CD4-positive, alpha-beta T cell treated with Interleukin-10 for 1 hour (primary cell): ENCODE measurements around the gene MVK.
A peak's percentile ranks its signal among the peaks of the same experiment; 100 is the strongest.

Experiments
- DNase-seq: peaks from one replicate; pipeline ENCODE4 v3.0.0-alpha.2; 2020

The MVK gene

GRCh38 chr12:109573029-109573913 is at the start of gene MVK, which contains the start of gene MMAB:
TSS of gene MVK (plus strand) at chr12:109573794. CDS start at chr12:109574823, 1,029 bp downstream.
TSS of gene MMAB (minus strand) at chr12:109573504. CDS start at chr12:109573480, 24 bp downstream.
- DNase-seq: peak; percentile 100

GRCh38 chr12:109524466-109525278 is 48.9 kb upstream of the MVK start:
- no peak for DNase-seq

DNA sequence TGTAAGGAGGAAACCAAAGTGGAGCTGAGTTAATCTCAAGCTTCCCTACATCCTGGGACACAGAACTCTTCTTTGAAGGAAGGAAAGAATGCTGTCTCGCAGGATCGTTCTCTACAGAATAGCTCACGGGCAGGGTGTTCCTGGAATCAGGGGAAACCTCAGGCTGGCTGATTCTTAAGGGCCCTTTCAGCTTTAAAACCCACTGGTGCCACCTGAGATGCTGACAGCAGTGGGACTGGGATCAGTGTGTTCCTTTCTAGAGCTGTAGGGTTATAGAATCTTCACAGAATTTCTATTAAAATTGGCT is 48.4 kb upstream of the MVK start:
- DNase-seq: no peak

DNA sequence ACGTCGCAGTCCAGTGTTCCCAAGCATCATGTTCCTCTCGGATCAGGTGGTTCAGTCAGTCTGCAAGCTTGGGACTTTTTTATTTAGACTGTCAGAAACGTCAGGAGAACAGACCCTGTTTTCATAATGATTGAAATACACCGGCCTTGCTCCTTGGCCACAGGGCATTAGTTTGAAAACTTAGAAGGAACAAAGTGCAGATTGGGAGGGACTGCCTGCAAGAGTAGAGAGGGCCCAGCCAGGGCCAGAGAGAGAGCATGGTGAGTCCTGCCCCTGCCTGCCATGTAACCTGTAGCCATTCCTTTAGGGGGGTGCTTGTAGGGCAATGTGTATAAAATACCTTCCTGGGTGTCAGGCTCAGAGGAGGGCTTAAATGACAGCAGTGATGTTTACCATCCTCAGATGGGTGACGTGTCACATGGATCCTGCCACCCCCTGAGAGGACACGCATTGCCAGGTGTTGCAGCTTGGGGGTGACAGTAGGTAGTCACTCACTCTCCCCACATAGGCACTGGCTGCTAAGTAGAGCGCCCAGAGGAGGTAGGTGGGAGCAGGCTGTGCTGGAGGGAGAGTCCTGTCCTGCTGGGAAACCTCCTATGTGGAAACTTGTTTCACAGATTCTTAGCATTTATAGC is 46.0 kb upstream of the MVK start:
- no peak for DNase-seq

- no peak for DNase-seq
Measured at GRCh38 chr12:109529691-109530640, 43.6 kb upstream of the MVK start.

DNA sequence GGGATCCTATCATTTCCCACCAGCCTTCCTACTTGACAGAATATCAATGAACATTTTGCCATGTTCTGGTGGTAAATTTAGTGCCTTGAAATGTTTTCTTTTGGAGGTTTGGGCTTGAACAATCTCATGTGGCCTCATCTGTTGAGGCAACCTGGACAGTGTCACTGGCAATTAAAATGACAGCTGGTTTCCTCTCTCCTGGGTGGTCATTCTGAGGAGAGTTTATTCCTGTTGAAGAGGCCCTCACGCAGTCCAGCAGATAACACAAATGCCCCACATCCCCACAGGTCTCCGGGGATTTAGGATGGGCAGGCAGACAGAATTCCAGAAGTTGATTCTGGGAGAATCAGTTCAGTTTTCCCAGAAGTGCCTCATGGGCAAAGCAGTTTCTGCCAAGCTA is 42.2 kb upstream of the MVK start:
- no peak for DNase-seq

DNA sequence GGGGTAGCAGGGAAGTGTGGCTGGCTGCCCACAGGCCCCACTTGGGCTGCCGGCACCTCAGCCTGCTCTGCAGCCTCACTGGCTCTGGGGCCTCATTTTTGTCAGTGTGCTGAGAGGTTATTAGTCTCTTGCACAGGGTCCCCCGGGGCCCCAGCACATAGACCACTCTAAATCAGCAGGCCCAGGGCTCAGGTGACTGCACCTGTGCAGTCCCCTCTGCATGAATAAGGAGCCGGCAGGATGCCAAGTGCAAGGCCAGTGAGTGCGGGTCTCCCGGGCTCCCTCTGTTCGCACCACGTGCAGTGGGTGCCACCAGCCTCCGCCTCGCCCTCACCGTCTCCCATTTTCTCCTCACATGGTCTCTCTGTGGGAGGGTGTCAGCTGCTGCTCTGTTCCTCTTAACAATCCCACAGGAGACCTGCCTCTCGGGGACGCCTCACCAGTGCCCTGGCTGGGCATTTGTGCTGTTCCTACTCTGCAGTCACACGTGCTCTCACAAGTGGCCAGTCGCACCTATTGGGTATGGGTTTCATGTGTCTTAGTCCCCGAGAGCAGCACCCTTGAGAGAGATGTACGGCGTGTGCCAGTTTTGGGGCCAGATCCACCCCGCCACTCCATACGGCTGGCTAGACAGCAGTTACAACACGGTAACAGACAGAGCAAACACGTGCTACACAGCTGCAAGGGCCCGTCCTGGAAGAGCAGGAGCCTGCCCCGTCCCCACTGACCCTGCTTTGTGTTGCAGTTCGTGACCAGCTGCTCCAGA is 40.7 kb upstream of the MVK start:
- DNase-seq: no peak

- DNase-seq: no peak
Measured at GRCh38 chr12:109533487-109533740, 40.2 kb upstream of the MVK start.

- DNase-seq: no peak
Measured at GRCh38 chr12:109534456-109534855, 39.1 kb upstream of the MVK start.

DNA sequence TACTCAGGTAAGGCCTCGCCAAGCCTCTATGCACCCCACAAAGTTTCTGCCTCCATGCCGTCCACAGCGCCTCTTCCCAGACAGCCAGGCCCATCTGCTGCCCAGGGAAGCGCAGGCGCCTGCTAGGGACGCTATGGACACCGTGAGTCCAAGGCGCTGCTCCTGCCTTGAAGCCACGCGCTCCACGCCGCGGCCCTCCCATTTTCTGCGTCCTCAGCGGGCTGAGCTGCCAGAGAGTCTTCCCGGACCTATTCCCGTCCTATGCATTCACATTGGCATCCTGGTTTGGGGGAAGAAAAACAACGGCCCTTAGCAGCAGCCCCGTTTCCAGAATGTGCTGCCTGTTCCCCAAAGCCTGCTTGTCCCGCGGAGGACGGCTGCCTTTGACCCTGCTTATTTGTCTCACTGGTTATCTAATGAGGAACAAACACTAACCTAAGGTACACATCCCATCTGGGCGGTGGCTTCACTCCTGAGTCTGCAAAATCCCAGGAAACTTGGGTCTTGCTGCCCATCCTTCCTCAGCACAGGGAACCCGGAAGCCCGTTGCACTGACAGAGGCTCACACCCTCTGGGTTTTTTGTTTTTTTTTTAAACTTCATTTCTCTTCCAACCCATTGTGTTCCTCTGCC is 38.2 kb upstream of the MVK start:
- DNase-seq: no peak

DNA sequence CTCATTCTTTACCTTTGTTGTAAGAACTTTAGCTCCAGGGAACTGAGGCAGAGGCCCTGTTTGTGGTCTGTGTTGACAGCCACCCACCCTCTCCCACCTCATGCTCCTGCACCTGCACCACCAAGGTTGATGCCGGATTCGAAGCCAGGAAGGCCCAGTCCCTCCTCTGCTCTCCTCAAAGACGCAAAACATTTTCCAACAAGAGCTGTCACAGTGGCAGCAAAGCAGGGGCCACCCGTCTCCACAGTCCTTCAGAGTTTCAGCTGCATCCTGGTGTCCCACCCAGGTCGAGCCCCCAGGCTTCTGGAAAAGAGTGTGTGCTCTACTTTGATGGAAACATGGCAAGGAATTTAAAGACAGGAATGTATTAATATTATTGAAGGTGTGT is 37.7 kb upstream of the MVK start:
- no peak for DNase-seq

DNA sequence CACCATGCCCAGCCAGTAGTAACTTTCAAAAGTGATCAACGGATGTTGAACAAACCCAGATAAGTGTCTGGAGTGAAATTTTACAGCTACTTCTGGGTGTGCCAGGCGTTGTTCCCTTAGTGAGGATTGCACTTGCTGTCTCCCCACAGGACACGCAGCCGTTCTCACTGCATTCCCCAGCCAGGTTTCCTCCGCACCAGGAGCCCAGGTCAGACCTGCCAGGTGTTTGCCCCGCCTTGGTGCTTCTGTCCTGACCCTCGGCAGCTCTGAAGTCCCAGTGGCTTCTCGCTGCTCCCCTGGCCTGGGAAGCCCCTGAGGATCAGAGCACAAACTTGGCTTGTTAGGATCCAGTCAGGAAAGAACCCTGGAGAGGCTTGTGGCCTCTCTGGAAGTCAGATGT is 36.5 kb upstream of the MVK start:
- DNase-seq: no peak

GRCh38 chr12:109538191-109538863 is 35.3 kb upstream of the MVK start:
- no peak for DNase-seq

DNA sequence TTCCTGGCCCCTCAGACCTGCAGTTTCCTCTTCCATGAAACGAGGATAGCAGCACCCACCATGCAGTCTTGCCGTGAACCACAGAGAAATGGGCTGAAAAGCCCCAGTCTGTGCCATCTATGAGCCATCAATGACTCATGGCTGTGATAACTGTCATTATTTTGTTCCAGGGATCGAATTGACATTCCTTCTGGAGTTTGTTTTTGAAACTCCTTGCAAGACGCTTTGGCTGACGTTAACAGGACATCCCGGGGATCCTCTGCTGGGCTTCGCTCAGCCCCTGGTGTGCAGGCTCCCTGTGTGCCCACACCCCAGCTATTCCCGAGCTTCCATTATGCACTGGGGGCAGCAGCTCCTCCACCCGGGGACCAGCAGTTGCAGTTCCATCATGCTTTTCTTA is 34.1 kb upstream of the MVK start:
- no peak for DNase-seq

- DNase-seq: no peak
Measured at GRCh38 chr12:109540526-109541412, 32.8 kb upstream of the MVK start.

DNA sequence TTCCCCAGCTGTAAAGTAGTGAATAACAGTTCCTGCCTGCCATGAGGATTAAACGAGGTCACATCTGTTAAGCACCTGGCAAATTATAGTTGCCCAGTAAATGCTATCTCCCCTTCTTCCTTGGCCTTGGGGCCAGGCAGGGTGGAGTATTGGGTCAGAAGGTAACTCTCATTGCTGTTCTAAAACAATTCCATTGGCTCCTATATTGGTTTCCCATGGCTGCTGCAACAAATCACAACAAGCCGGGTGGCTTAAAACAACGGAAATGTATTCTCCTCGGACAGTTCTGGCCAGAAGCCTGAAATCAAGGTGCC is 32.2 kb upstream of the MVK start:
- DNase-seq: no peak

DNA sequence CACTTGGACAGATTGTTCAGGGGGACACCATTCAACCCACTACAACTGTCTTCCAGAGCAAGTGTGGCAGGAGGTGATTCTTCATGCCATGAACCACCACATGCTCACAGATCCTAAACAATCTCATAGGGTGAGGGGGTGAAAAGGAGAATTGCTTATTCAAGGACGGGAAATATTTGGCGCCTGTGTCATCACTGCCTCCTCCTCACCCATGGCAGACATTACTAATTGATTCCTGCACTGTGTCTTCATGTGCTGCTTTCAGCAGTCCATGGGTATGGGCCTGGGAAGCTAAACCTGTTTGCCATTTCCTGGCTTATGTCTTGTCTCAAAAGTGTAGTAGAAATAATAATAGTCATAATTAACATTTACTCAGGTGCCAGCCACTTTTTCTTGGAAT is 31.6 kb upstream of the MVK start:
- DNase-seq: no peak

DNA sequence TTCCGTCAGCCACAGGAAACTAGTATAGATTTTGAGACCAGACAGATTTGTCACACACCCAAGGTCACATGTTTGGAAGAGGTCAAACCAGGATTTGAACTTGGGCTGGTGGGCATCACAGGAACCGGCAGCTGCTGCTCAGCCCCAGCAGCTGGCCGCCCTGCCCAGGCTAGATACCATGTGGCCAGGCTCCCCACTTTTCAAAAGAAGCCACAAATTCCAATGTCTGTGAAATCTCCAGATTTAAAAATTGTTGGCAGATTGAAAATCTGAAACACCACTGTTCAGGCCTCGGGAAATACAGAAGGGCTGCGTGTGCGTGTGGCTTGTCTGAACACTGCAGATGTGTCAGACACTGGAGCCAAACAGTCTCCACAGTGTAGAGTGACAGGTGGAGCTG is 30.7 kb upstream of the MVK start:
- DNase-seq: no peak

- DNase-seq: peak; percentile 37
Measured at GRCh38 chr12:109544955-109545531, 28.6 kb upstream of the MVK start.

DNA sequence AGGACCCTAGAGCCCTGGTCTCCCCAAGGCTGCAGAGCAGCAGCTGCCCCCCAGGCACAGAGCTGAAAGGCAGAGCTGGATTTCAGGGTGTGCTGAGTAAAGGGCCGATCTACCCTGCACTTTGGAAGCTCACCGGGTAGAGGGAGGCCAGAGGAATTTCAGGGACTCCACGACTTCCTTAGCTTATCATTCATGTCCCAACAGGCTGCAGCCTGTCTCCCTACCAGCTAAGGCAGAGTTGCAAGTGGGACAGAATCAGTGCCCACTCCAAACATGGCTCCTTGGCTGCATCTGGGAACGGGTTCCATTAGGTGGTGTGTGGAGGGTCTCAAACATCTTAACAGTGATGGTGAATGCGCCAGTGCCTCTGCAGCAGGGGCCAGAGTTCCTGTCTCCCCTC is 27.8 kb upstream of the MVK start:
- no peak for DNase-seq
